Heart right ventricle (tissue), 16 donors: Measurements from ENCODE around the gene IL34. TPM values are rescaled to one million over a fixed set of nuclear protein-coding genes. Genes with fewer than 3 reads are reported as not detected.
A peak's percentile ranks its signal among the peaks of the same experiment; 100 is the strongest.

Source experiments
- ATAC-seq, 8 donors: fragments of 200-7000 bp; cut with Tn5 transposase; one replicate each; pipeline ENCODE4 v1.9.1; 2020; ENCODE audit warnings: mild to moderate bottlenecking in 8 of 8, moderate library complexity in 8 of 8, moderate number of reproducible peaks in 1 of 8
- DNase-seq, 2 donors: peaks; one replicate each; pipeline ENCODE4 v3.0.0-alpha.2; 2020
- H3K27ac ChIP-seq, 10 donors: fragments of 200-600 bp; sonication (generic) in 2 of 10; one replicate each; pipeline versions ENCODE4 v1.5.0 to v1.8.0; 2020 to 2022; ENCODE audit warnings: mild to moderate bottlenecking in 3 of 10
- H3K27me3 ChIP-seq, 7 donors: fragments of 200-600 bp; one replicate each; pipeline ENCODE4 v1.8.0; 2021 to 2022; ENCODE audit warnings: mild to moderate bottlenecking in 2 of 7
- H3K36me3 ChIP-seq, 9 donors: fragments of 200-600 bp; sonication (generic) in 1 of 9; one replicate each; pipeline versions ENCODE4 v1.5.0 to v1.8.0; 2020 to 2022; ENCODE audit warnings: mild to moderate bottlenecking in 2 of 9
- H3K4me1 ChIP-seq, 9 donors: fragments of 200-600 bp; sonication (generic) in 1 of 9; one replicate each; pipeline versions ENCODE4 v1.5.0 to v1.8.0; 2020 to 2022; ENCODE audit warnings: mild to moderate bottlenecking in 4 of 9
- H3K4me3 ChIP-seq, 10 donors: fragments of 200-600 bp; sonication (generic) in 2 of 10; one replicate each; pipeline versions ENCODE4 v1.5.0 to v1.8.0; 2020 to 2022; ENCODE audit warnings: mild to moderate bottlenecking in 7 of 10, moderate library complexity in 2 of 10
- H3K9me3 ChIP-seq, 11 donors: fragments of 200-600 bp in 10 of 11; sonication (generic) in 2 of 11; one replicate each; pipeline versions ENCODE4 v1.5.0 to v1.8.0; 2013 to 2022; ENCODE audit warnings: mild to moderate bottlenecking in 2 of 11, control low read depth in 1 of 11, moderate library complexity in 1 of 11
- CTCF ChIP-seq, 9 donors: fragments of 200-600 bp; sonication (generic) in 2 of 9; IDR thresholded peaks; one replicate each; pipeline versions ENCODE4 v1.5.0 to v1.8.0; 2021 to 2022; ENCODE audit warnings: antibody characterized with exemption in 9 of 9, mild to moderate bottlenecking in 5 of 9, moderate library complexity in 1 of 9
- WGBS, 2 donors: extraction: QIAGEN DNeasy Blood & Tissue Kit; methylation state at CpG; one replicate each; pipeline ENCODE4 v1.1.7; 2013; ENCODE audit warnings: inconsistent platforms in 1 of 2; 5-methylcytosine and 5-hydroxymethylcytosine counted together
- intact Hi-C, 10 donors: fragments of 100-400 bp; cut with DNase I; formaldehyde crosslinking; loops; one replicate each; pipeline versions ENCODE4 v1.11.1 to v1.14.2; 2022
- polyA plus RNA-seq, 2 donors: library from polyadenylated mRNA; stranded (reverse); fragments of 200-250 nt; gene quantifications; one replicate each; pipeline ENCODE4 v1.2.3, GENCODE V29; 2013
- total RNA-seq, 10 donors: library from RNA; stranded (reverse); fragmentation: NEBNext Ultra II Directional in 3 of 10; extraction: Animal tissue kit (Norgen Biotek cat#: 25700) in 3 of 10; gene quantifications; one replicate each; pipeline versions ENCODE4 v1.2.1 to v1.2.4, GENCODE V29; 2021 to 2023
- donor health status: Arrhythmogenic right ventricular cardiomyopathy.
- donor health status: ischemic (EF 13 %, LVEDD 7.1; RV severe dilation, severe dysfunction).
- donor health status: healthy with polysubstance abuse.
- donor health status: DM: no; HTN: yes; CAD: no.
- donor health status: DM: no; HTN: no; CAD: no.
- donor health status: ischemic (EF 25% LVEDD 6.9; RV normal size, moderate dysfunction).
- donor health status: ischemic (EF 25% LVEDD 5.7; RV mildly dilated, moderate dysfunction).
- donor health status: healthy.
- donor health status: DM: yes; HTN: yes; CAD: no.
- donor health status: Ischemic cardiomyopathy.
- donor health status: ischemic (EF 35%, LVEDD 5.7; RV mildly dilated, moderate dysfunction).
- donor health status: nonischemic (EF 11% LVEDD 7.7; RV severe dilation, severe dysfunction).
- donor health status: DM: yes; HTN: yes; CAD: no.
- donor health status: PGD.
- donor health status: ischemic (EF 29% LVEDD 5.4; RV normal size, mild dysfunction).
- donor health status: nonischemic (EF 23%, LVEDD 6.1; RV moderate dilation, normal function).

Gene IL34
- total and polyA plus RNA-seq, 12 donors, result 0.37 to 4.4 (median 2.1) TPM

- intact Hi-C loops, result loop anchor here in 1 of 10 donors (10.0 kb wide), 1 partner anchor 110 kb away; no protein-coding TSS in a partner anchor
- H3K36me3 ChIP-seq, result no peaks in the 10 kb centered on the region
- DNase-seq, result no peak
- ATAC-seq, result no peak
- no peak for TF ChIP-seq CTCF (IDR thresholded peaks at IDR 0.05)
- no peaks in the 10 kb centered on the region for H3K27me3 ChIP-seq
- no peaks in the 10 kb centered on the region for H3K9me3 ChIP-seq
- H3K27ac ChIP-seq, result no peak overlapping the region
- WGBS, 2 donors, result 79 to 82% methylated on average over 10 of the region's 10 CpGs
- H3K4me3 ChIP-seq, result no peak overlapping the region
- H3K4me1 ChIP-seq, result peaks cover 0 to 18% (median 4%) of the 10 kb centered on the region in 9 donors
Observed at GRCh38 chr16:70644763-70645597, 1.4 kb upstream of the IL34 start.

DNA sequence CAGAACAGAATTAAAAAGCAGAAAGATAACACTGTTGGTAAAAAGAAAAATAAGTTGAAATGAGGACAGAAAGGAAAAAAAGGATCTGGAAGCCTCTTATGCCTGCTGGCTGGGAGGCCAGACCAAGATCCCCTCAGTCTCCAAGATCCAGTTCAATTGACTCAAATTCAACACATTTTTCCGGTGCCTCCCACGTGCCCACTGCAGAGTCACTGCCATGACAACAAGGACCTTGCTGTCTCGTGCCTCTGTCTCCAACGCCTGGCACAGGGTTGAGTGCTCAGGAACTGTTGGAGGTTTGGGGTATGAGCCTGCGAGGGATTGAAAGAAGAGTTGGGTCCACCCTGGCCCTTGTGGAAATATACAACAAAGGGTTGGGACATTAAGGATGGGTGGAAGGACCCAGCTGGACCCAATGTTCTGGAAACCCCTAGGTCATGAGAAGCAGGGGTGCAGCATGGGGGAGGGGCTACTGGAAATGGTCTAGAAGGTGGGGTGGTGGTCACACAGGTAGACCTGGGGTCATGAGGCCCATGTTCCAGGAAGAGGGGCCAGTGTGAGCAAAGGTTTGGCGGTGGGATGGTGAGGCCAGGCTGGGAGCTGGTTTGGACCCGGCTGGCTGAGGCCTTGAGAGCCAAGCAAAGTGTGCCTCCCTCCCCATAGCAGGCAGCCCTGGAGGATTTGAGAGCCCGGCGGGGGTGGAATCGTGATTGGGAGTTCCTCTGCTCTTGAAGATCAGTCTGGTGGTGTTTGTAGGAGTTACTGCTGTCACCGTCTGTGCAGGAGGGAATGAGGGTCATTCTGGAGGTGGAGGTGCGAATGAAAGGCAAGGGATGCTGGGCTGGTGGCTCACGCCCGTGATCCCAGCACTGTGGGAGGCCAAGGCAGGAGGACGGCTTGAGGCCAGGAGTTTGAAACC lies 1.3 kb downstream of the IL34 start:
- Histone ChIP-seq H3K9me3 (no peaks in the 10 kb centered on the region), H3K27me3 (no peaks in the 10 kb centered on the region), H3K36me3 (no peaks in the 10 kb centered on the region), H3K27ac (peak overlapping the region in 4 of 10 donors; percentile 9 to 63 (median 55)), H3K4me1 (peaks cover 0 to 18% (median 4%) of the 10 kb centered on the region in 9 donors), H3K4me3 (peak overlapping the region in 2 of 10 donors; percentile 33)
- intact Hi-C loops, result loop anchor here in 1 of 10 donors (10.0 kb wide), 1 partner anchor 113 kb away; no protein-coding TSS in a partner anchor
- DNase-seq (no peak), ATAC-seq (peak in 2 of 8 donors; percentile 6 to 8)
- WGBS, 2 donors, result 86 to 87% methylated on average over 15 of the region's 15 CpGs
- no peak for TF ChIP-seq CTCF (IDR thresholded peaks at IDR 0.05)

- Histone ChIP-seq H3K36me3 (no peaks in the 10 kb centered on the region), H3K9me3 (no peaks in the 10 kb centered on the region), H3K4me1 (peaks cover 0 to 21% (median 4%) of the 10 kb centered on the region in 9 donors), H3K27ac (no peak overlapping the region), H3K27me3 (no peaks in the 10 kb centered on the region), H3K4me3 (no peak overlapping the region)
- 91 to 94% methylated on average over 6 of the region's 6 CpGs for WGBS, 2 donors
- TF ChIP-seq CTCF (IDR thresholded peaks at IDR 0.05), result no peak
- no peak for ATAC-seq
- intact Hi-C loops, result loop anchor here in 1 of 10 donors (10.0 kb wide), 1 partner anchor 114 kb away; no protein-coding TSS in a partner anchor
- no peak for DNase-seq
Observed at GRCh38 chr16:70648606-70649005, 2.2 kb downstream of the IL34 start.

DNA sequence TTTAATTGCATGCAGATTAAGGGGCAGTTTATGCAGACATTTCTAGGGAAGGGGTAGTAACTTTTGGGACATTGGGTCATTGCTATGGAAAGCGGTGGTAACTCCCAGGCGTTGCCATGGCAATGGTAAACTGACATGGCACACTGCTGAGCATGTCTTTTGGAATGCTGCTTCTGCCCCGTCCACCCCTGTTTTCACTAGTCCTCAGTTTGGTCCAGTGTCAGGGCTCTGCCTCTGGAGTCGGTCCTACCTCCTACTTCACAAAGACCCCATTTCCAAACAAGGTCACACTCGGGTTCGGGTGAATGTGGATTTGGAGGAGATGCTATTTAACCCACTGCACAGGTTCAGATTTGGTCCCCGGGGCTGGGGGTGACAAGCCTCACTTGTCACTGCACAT lies 2.9 kb downstream of the IL34 start:
- H3K27ac ChIP-seq, result no peak overlapping the region

More for the DNA sequence above, 2.9 kb downstream of the IL34 start:
- DNase-seq, result no peak
- TF ChIP-seq CTCF (IDR thresholded peaks at IDR 0.05), result no peak
- intact Hi-C loops, result loop anchor here in 1 of 10 donors (10.0 kb wide), 1 partner anchor 114 kb away; no protein-coding TSS in a partner anchor
- H3K4me1 ChIP-seq, result peaks cover 3 to 26% (median 8%) of the 10 kb centered on the region in 9 donors
- WGBS, 2 donors, result 92 to 96% methylated on average over 7 of the region's 7 CpGs
- no peaks in the 10 kb centered on the region for H3K27me3 ChIP-seq
- H3K4me3 ChIP-seq, result no peak overlapping the region
- H3K36me3 ChIP-seq, result no peaks in the 10 kb centered on the region
- no peaks in the 10 kb centered on the region for H3K9me3 ChIP-seq
- ATAC-seq, result no peak
